Sigmoid colon (tissue), 4 donors: ENCODE data around the gene MDM4.

Source experiments
- EP300 ChIP-seq, 4 donors: sonication (generic); formaldehyde crosslinking; IDR thresholded peaks; one replicate each; pipeline ENCODE4 v1.6.1; 2017; ENCODE audit warnings: antibody characterized with exemption in 4 of 4
- POLR2A ChIP-seq, 2 donors: fragments of 450-650 bp; IDR thresholded peaks; one replicate each; pipeline ENCODE4 v1.6.1; 2016; ENCODE audit warnings: antibody characterized with exemption in 2 of 2, mild to moderate bottlenecking in 2 of 2, moderate library complexity in 2 of 2
- POLR2AphosphoS5 ChIP-seq, 4 donors: sonication (generic); formaldehyde crosslinking; IDR thresholded peaks; one replicate each; pipeline ENCODE4 v1.6.1; 2017; ENCODE audit warnings: antibody characterized with exemption in 4 of 4
- TF ChIP-seq, protein P1 (sequence below), 4 experiments: fragments of 450-650 bp in 3 of 4; fragments of 200-600 bp in 1 of 4; IDR thresholded peaks; one replicate each; pipeline ENCODE4 v1.5.1; 2016 to 2019; ENCODE audit warnings: antibody characterized with exemption in 4 of 4, mild to moderate bottlenecking in 3 of 4, moderate library complexity in 2 of 4

- TF ChIP-seq, protein P1, sequence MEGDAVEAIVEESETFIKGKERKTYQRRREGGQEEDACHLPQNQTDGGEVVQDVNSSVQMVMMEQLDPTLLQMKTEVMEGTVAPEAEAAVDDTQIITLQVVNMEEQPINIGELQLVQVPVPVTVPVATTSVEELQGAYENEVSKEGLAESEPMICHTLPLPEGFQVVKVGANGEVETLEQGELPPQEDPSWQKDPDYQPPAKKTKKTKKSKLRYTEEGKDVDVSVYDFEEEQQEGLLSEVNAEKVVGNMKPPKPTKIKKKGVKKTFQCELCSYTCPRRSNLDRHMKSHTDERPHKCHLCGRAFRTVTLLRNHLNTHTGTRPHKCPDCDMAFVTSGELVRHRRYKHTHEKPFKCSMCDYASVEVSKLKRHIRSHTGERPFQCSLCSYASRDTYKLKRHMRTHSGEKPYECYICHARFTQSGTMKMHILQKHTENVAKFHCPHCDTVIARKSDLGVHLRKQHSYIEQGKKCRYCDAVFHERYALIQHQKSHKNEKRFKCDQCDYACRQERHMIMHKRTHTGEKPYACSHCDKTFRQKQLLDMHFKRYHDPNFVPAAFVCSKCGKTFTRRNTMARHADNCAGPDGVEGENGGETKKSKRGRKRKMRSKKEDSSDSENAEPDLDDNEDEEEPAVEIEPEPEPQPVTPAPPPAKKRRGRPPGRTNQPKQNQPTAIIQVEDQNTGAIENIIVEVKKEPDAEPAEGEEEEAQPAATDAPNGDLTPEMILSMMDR (IDR thresholded peaks at IDR 0.05), result no peak
- TF ChIP-seq POLR2A (IDR thresholded peaks at IDR 0.05), result no peak
- TF ChIP-seq EP300 (IDR thresholded peaks at IDR 0.05), result no peak
- TF ChIP-seq POLR2AphosphoS5 (IDR thresholded peaks at IDR 0.05), result no peak
Observed at GRCh38 chr1:204529371-204529895, 13.2 kb downstream of the MDM4 start.
